D721Med (cell line): Measurements from ENCODE around the gene ABCA2.
"Not testable (repeated sequence)": the region's sequence is repeated elsewhere in the genome, so short reads cannot be mapped to it uniquely, and the experiment has no call there.

ENCODE experiments used
- DNase-seq: peaks from one replicate; pipeline ENCODE4 v3.0.0; 2011; ENCODE audit warnings: low spot score; ENCODE audit not compliant: insufficient read length
- FAIRE-seq: peaks from 2 replicates; lab custom pipeline; 2011; peaks lifted over from hg19 to GRCh38; lab: Jason Lieb, UNC
- CTCF ChIP-seq: IDR thresholded peaks from 2 replicates; pipeline ENCODE4 v1.5.1; 2012; ENCODE audit warnings: mild to moderate bottlenecking, control low read depth; ENCODE audit not compliant: insufficient read depth; ENCODE audit errors: missing control alignments

ABCA2 gene

GRCh38 chr9:137067860-137068538, 40.0 kb upstream of the ABCA2 start:
- no peak for FAIRE-seq

GRCh38 chr9:137066096-137066861, 38.2 kb upstream of the ABCA2 start:
- TF ChIP-seq CTCF = no peak
- FAIRE-seq = no peak

More at GRCh38 chr9:137067860-137068538, 40.0 kb upstream of the ABCA2 start:
- DNase-seq = no peak
- TF ChIP-seq CTCF = peak; percentile 72

GRCh38 chr9:137065336-137065967, 37.4 kb upstream of the ABCA2 start:
- TF ChIP-seq CTCF = no peak
- no peak for FAIRE-seq

More at GRCh38 chr9:137066096-137066861, 38.2 kb upstream of the ABCA2 start:
- DNase-seq = no peak

GRCh38 chr9:137064880-137065164, 36.8 kb upstream of the ABCA2 start:
- TF ChIP-seq CTCF = no peak
- DNase-seq (no peak), FAIRE-seq (no peak)

More at GRCh38 chr9:137065336-137065967, 37.4 kb upstream of the ABCA2 start:
- DNase-seq = no peak

- TF ChIP-seq CTCF = peak; percentile 83
- FAIRE-seq (no peak), DNase-seq (no peak)
Measured at GRCh38 chr9:137064027-137064879, 36.2 kb upstream of the ABCA2 start.

GRCh38 chr9:137063311-137064026, 35.4 kb upstream of the ABCA2 start:
- DNase-seq (no peak), FAIRE-seq (no peak)
- no peak for TF ChIP-seq CTCF

GRCh38 chr9:137062798-137063197, 34.8 kb upstream of the ABCA2 start:
- not testable (repeated sequence) for DNase-seq, FAIRE-seq
